WERI-Rb-1 (cell line): ENCODE results near the gene IST1.

Source experiments
- DNase-seq: peaks from one replicate; pipeline ENCODE4 v3.0.0-alpha.2; 2020
- H3K27ac ChIP-seq: fragments of 250-450 bp; sonication (Bioruptor Pico); 2 replicates; pipeline ENCODE4 v1.5.1; 2020; ENCODE audit warnings: mild to moderate bottlenecking, moderate library complexity
- H3K27me3 ChIP-seq: fragments of 250-450 bp; sonication (Bioruptor Pico); 2 replicates; pipeline ENCODE4 v1.5.1; 2021; ENCODE audit warnings: mild to moderate bottlenecking, low read depth, moderate library complexity; ENCODE audit not compliant: insufficient read depth, severe bottlenecking
- H3K36me3 ChIP-seq: fragments of 250-450 bp; sonication (Bioruptor Pico); 2 replicates; pipeline ENCODE4 v1.5.1; 2020; ENCODE audit warnings: mild to moderate bottlenecking, moderate library complexity
- H3K4me3 ChIP-seq: 2 replicates; pipeline ENCODE4 v1.5.1; 2011; ENCODE audit warnings: low read depth, mild to moderate bottlenecking, control low read depth, low read length
- H3K9me3 ChIP-seq: fragments of 250-450 bp; sonication (Bioruptor Pico); 2 replicates; pipeline ENCODE4 v1.5.1; 2021; ENCODE audit warnings: mild to moderate bottlenecking, moderate library complexity; ENCODE audit not compliant: severe bottlenecking
- CTCF ChIP-seq: IDR thresholded peaks from 2 replicates; pipeline ENCODE4 v1.5.1; 2011; ENCODE audit warnings: low read depth, mild to moderate bottlenecking, control low read depth, inconsistent platforms, low read length

IST1 gene

GRCh38 chr16:71923941-71924690, 28.8 kb downstream of the IST1 start:
- H3K4me3 ChIP-seq: no peak overlapping the region
- H3K27ac ChIP-seq: no peak overlapping the region
- no peaks in the 10 kb centered on the region for H3K27me3 ChIP-seq
- peaks cover 93% of the 10 kb centered on the region for H3K36me3 ChIP-seq
- DNase-seq: no peak
- TF ChIP-seq CTCF: no peak
- H3K9me3 ChIP-seq: no peaks in the 10 kb centered on the region

GRCh38 chr16:71924710-71925109, 29.4 kb downstream of the IST1 start:
- H3K36me3 ChIP-seq: peaks cover 93% of the 10 kb centered on the region
- DNase-seq: no peak
- no peak for TF ChIP-seq CTCF

GRCh38 chr16:71927383-71927782, 32.1 kb downstream of the IST1 start:
- H3K4me3 ChIP-seq: no peak overlapping the region
- TF ChIP-seq CTCF: no peak
- no peak overlapping the region for H3K27ac ChIP-seq
- DNase-seq: no peak
- no peaks in the 10 kb centered on the region for H3K27me3 ChIP-seq
- H3K9me3 ChIP-seq: no peaks in the 10 kb centered on the region
- peaks cover 85% of the 10 kb centered on the region for H3K36me3 ChIP-seq

More at GRCh38 chr16:71924710-71925109, 29.4 kb downstream of the IST1 start:
- Histone ChIP-seq H3K27ac (no peak overlapping the region), H3K27me3 (no peaks in the 10 kb centered on the region), H3K4me3 (no peak overlapping the region), H3K9me3 (no peaks in the 10 kb centered on the region)

- Histone ChIP-seq H3K27me3 (no peaks in the 10 kb centered on the region), H3K27ac (no peak overlapping the region), H3K9me3 (no peaks in the 10 kb centered on the region), H3K36me3 (peaks cover 81% of the 10 kb centered on the region), H3K4me3 (no peak overlapping the region)
- no peak for TF ChIP-seq CTCF
- DNase-seq: no peak
These were observed 32.5 kb downstream of the IST1 start for GRCh38 chr16:71927787-71928186.

- no peak for TF ChIP-seq CTCF
- no peak for DNase-seq
- no peak overlapping the region; the same call in 1 of the 2 replicates for H3K27ac ChIP-seq
These were observed 33.7 kb downstream of the IST1 start for GRCh38 chr16:71929048-71929447.

More at GRCh38 chr16:71929048-71929447, 33.7 kb downstream of the IST1 start:
- Histone ChIP-seq H3K36me3 (peaks cover 68% of the 10 kb centered on the region), H3K27me3 (no peaks in the 10 kb centered on the region), H3K4me3 (no peak overlapping the region), H3K9me3 (no peaks in the 10 kb centered on the region)
